ENCODE measurements around the gene NDRG3.
A peak's percentile ranks its signal among the peaks of the same experiment; 100 is the strongest.
"Not testable (repeated sequence)": the region's sequence is repeated elsewhere in the genome, so short reads cannot be mapped to it uniquely, and the experiment has no call there.

The NDRG3 gene

DNA sequence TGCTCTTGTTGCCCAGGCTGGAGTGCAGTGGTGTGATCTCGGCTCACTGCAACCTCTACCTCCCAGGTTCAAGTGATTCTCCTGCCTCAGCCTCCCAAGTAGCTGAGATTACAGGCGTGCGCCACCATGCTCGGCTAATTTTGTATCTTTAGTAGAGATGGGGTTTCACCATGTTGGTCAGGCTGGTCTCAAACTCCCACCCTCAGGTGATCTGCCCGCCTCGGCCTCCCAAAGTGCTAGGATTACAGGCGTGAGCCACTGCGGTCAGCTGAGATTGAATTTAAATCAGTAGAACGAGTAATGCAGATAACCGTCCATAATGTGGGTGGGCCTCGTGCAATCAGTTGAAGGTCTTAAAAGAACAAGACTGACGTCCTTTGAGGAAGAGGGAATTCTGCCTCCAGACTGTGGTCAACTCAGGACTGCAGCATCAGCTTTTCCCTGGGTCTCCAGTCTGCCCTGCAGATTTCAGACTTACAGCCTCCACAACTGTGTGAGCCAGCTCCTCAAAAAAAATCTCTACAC, 107.0 kb downstream of the NDRG3 start:
- not testable (repeated sequence) for DNase-seq

DNA sequence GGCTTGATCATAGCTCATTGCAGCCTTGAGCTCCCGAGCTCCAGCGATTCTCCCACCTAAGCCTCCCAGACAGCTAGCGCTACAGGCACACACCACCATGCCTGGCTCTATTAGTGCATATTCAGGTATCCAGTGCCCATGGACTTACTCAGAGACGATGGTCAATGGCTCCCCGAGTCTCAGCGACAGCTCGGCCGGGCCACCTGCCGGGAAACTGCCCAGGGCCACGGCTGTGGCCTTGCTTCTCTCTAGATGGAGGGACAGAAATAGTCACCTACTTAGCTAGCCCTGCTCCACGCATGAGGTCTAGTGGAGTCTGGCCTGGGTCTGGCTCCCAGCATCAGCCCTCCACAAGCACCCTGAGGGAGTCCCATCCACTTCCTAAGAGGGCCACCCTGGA, 111.5 kb downstream of the NDRG3 start:
- no peak for DNase-seq

GRCh38 chr20:36633285-36633772, 112.6 kb downstream of the NDRG3 start:
- DNase-seq, result no peak

GRCh38 chr20:36632487-36633284, 113.2 kb downstream of the NDRG3 start:
- no peak for DNase-seq

- no peak for DNase-seq
These were observed 113.8 kb downstream of the NDRG3 start for GRCh38 chr20:36632147-36632486.

DNA sequence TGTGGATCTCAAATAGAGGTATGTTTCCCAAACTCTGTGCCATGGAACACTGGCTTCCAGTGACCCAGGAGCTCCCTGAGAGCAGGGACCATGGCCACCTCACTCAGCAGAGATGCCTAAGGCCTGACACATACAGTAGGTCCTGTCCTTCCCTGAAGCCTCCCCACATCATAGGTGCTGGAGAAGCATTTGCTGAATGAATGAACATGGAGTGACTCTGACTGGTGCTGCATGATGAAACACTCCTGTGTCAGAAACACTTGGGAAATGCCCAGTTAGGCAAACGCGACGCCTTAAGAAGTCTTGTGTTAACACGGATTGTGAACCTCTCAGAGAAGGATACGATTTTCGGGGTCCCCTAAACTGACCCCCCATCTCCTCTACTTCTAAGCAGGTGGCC, 114.2 kb downstream of the NDRG3 start:
- no peak for DNase-seq

GRCh38 chr20:36629719-36630681, 115.9 kb downstream of the NDRG3 start:
- peak; percentile 23 for DNase-seq

DNA sequence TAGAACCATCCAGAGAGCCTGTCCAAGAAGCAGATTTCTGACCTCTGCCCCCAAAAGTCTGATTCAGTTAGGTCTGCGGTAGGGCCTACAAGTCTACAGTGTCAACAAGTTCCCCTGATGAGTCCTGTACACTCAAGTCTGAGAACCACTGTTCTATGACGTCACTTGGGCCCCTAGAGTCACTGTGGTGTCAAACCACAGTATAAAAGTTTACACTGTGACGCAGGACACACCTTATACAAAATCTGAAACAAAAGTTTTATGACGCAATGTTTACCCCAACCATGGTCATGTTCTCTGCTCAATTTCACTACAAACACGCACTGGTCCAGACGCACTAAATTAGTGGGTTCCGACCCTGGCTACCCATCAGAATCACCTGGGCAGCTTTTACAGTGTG, 117.8 kb downstream of the NDRG3 start:
- DNase-seq, result no peak

GRCh38 chr20:36624944-36625324, 121.0 kb downstream of the NDRG3 start:
- DNase-seq, result no peak

- DNase-seq, result no peak
These were observed 121.6 kb downstream of the NDRG3 start for GRCh38 chr20:36624068-36624943.

DNA sequence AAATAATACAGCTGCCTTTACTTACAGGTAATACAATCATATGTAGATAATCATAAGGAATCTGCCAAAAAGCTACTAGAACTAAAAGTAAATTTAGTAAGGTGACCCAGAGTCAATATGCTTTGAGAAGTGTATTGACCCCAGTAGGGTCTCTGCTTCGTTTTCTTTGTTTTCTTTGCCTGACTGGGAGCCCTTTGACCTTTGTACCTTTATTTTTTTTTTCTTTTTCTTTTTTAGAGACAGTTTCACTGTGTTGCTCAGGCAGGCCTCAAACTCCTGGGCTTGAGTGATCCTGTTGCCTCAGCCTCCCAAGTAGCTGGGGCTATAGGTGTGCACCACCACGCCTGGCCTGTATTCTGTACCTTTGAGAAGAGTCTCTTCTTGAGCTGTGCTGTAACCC, 122.4 kb downstream of the NDRG3 start:
- no peak for DNase-seq

- DNase-seq, result no peak
These were observed 125.0 kb downstream of the NDRG3 start for GRCh38 chr20:36620917-36621316.

DNA sequence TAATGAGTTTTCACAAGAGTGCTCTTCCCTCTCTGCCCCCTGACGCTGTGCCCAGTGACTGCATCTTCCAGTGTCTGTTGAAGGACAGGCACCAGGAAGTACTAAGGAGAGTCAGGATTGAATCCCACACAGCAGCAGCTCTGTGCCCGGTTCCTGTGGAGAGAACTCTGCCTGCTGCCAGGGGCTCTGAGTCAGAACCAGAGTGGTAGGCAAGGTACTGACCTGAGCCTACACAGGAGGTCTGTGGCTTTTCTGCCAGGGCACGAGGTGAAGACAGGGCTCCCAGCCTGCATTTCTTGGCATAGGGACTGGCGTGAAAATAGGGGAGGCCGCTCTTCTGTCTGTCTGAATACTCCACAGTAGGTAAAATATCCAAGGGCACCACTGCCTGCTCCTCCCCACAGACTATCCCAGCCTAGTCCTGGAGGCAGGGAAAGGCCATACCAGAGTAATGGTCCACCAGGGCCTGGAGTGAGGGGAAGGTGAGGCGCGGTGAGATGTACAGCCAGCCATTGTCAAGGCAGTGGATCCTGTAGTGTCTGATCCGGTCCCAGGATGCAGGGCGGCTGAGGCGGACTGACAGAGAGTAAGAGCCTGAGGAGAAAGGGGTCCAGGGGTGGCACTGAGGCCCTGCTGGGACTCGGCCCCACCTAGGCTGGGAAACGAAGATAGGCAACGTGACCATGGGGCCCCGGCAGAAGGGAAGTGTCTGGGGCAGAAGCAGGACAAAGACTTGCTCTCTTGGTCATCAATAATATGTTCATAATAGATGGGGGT, 130.9 kb downstream of the NDRG3 start:
- DNase-seq, result no peak

GRCh38 chr20:36613974-36614373, 131.9 kb downstream of the NDRG3 start:
- DNase-seq, result no peak

DNA sequence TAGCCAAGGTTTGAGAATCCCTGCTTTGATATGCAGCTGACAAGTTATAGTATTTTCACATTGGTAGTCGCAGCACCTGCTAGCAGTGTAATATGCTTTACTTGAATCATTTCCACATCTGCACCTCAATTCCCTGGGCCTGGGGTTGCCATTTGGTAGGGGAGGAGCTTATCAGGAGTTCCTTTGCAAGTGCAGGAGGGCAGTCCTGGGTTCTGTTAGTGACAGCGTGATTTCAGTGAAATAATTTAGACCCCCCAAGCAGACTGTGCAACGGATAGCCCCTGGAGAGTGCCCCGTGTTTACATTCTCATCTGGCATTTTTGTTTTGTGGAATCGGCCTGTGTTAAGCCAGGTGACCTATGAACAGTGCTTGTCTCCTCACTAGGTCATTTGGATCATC, 134.3 kb downstream of the NDRG3 start:
- no peak for DNase-seq

- DNase-seq, result not testable (repeated sequence)
These were observed 137.5 kb downstream of the NDRG3 start for GRCh38 chr20:36608388-36608728.

GRCh38 chr20:36607586-36608387, 138.1 kb downstream of the NDRG3 start:
- no peak for DNase-seq

DNA sequence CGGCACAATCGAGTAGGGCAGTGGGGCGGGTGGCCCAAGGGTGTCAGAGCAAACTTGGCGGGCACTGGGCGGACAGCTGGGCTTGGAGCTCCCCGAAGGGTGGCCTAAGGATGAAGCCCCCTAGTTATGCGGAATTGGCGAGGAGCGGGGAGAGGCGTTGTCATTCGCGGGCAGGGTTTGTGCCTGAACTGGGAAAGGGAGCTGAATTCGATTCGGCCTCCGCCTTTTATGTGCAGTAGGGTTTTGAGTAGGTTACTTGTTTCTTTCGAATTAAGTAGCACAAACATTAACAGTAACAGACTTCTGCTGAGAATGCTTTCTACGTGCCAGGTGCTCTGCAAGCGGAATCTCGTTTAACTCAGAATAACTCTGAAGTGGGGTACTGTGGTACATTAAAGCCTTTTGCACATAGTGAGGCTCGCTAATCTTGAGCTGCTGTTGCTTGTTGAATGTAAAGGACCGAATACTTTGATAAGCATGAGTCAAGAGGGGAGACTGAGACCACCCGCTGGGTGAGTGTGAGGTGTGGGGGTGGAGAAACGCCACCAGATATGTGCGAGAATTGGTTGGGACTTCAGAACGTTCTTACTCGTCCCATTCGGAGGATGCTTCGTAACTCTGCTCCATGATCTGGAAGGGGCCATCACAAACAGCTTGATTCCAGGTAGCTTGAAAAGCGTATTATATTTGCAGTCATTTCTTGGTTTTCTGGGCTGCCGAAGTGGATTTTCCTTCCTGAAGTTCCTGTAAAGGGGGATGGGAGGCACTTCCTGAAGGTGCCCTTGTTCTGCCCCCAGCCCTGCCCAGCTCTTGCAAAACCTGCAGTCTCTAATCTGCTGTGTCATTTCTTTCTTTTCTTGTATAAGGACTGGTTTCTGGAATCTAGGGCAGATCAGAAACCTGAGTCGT, 139.5 kb downstream of the NDRG3 start:
- no peak for DNase-seq

GRCh38 chr20:36605399-36606157, 140.3 kb downstream of the NDRG3 start, which contains the start of gene RAB5IF:
TSS of gene RAB5IF (plus strand) at chr20:36605779. CDS start at chr20:36605952, 173 bp downstream.
- peak; percentile 99 for DNase-seq
